HS-27A (cell line): ENCODE measurements around the gene TEFM.
A peak's percentile ranks its signal among the peaks of the same experiment; 100 is the strongest.
"Not testable (repeated sequence)": the region's sequence is repeated elsewhere in the genome, so short reads cannot be mapped to it uniquely, and the experiment has no call there.

Source experiments
- DNase-seq: peaks from one replicate; pipeline ENCODE4 v3.0.0-alpha.2; 2012; ENCODE audit warnings: low read depth, missing footprints

The TEFM gene

GRCh38 chr17:30906101-30906911 lies at the start of gene TEFM:
Gene TEFM (minus strand): TSS chr17:30906238. CDS start chr17:30906198, 40 bp downstream.
- peak; percentile 43 for DNase-seq

GRCh38 chr17:30954046-30954830 lies 48.2 kb upstream of the TEFM start:
- DNase-seq, result no peak

- DNase-seq, result no peak
Observed at GRCh38 chr17:30952638-30953393, 46.8 kb upstream of the TEFM start.

GRCh38 chr17:30950669-30951399 lies 44.8 kb upstream of the TEFM start:
- no peak for DNase-seq

GRCh38 chr17:30950189-30950588 lies 44.2 kb upstream of the TEFM start:
- no peak for DNase-seq

GRCh38 chr17:30947796-30948195 lies 41.8 kb upstream of the TEFM start:
- no peak for DNase-seq

GRCh38 chr17:30942308-30943079 lies 36.5 kb upstream of the TEFM start:
- DNase-seq, result no peak

- no peak for DNase-seq
Observed at GRCh38 chr17:30939051-30939689, 33.1 kb upstream of the TEFM start.

GRCh38 chr17:30933966-30934365 lies 27.9 kb upstream of the TEFM start:
- no peak for DNase-seq

GRCh38 chr17:30931582-30931981 lies 25.5 kb upstream of the TEFM start:
- DNase-seq, result not testable (repeated sequence)

- no peak for DNase-seq
Observed at GRCh38 chr17:30930495-30930894, 24.5 kb upstream of the TEFM start.

- not testable (repeated sequence) for DNase-seq
Observed at GRCh38 chr17:30929861-30930260, 23.8 kb upstream of the TEFM start.

- no peak for DNase-seq
Observed at GRCh38 chr17:30929081-30929633, 23.1 kb upstream of the TEFM start.

- DNase-seq, result no peak
Observed at GRCh38 chr17:30928584-30928983, 22.5 kb upstream of the TEFM start.

GRCh38 chr17:30927756-30928155 lies 21.7 kb upstream of the TEFM start:
- DNase-seq, result no peak

GRCh38 chr17:30926516-30926915 lies 20.5 kb upstream of the TEFM start:
- DNase-seq, result no peak

GRCh38 chr17:30924341-30924740 lies 18.3 kb upstream of the TEFM start:
- DNase-seq, result no peak

- DNase-seq, result no peak
Observed at GRCh38 chr17:30922235-30923030, 16.4 kb upstream of the TEFM start.

- DNase-seq, result no peak
Observed at GRCh38 chr17:30921544-30922196, 15.6 kb upstream of the TEFM start, which contains the start of gene ADAP2. Gene ADAP2 (plus strand): TSS chr17:30921945. CDS start chr17:30922015, 70 bp downstream.
